Smooth muscle cell of the umbilical artery (primary cell): Measurements from ENCODE around the gene P2RY6. TPM values are rescaled to one million over a fixed set of nuclear protein-coding genes. Genes with fewer than 3 reads are reported as not detected.

Experiments
- total RNA-seq: library from RNA; depleted of rRNA; stranded (reverse); fragments of >200 nt; gene quantifications from 2 replicates; pipeline ENCODE4 v1.2.3, GENCODE V29; 2014

The P2RY6 gene
- 2.2 and 3.3 TPM in 2 replicates for total RNA-seq

GRCh38 chr11:73271936-73272679, at the start of gene P2RY6:
P2RY6 (plus strand) TSS chr11:73272338; CDS start chr11:73296519, 24,181 bp downstream.

GRCh38 chr11:73308003-73308960, 36.1 kb downstream of the P2RY6 start, which contains the start of gene ARHGEF17:
ARHGEF17 (plus strand) TSS chr11:73308276; CDS start chr11:73308639, 363 bp downstream.

Other genes with a start within 250 kb of the P2RY6 start
- gene FCHSD2, start 130.0 kb upstream of the P2RY6 start, total RNA-seq = 22.9 and 29.7 TPM in 2 replicates
- gene P2RY2, start 54.1 kb upstream of the P2RY6 start, total RNA-seq = 0.30 and 0.46 TPM in 2 replicates
- gene ARHGEF17, start 35.9 kb downstream of the P2RY6 start, total RNA-seq = 38.9 and 72.8 TPM in 2 replicates
- 10.9 and 11.3 TPM in 2 replicates for gene RELT, start 104.1 kb downstream of the P2RY6 start, total RNA-seq